ENCODE data around the gene IQCE.

The IQCE gene

GRCh38 chr7:2576742-2577491 is 18.1 kb downstream of the IQCE start:
- Histone ChIP-seq H3K27me3 (replicated peaks; ENCODE audit: control insufficient read depth, insufficient read depth, low read length) (no peaks in the 10 kb centered on the region), H3K36me3 (ENCODE audit: control insufficient read depth, insufficient read depth, low read length) (peaks cover 2% of the 10 kb centered on the region), H3K4me3 (replicated peaks; ENCODE audit: low read depth, low read length) (no peak overlapping the region)
- no peak for TF ChIP-seq CTCF (IDR thresholded peaks at IDR 0.05; ENCODE audit: insufficient read depth, low read length, poor library complexity, severe bottlenecking)
- DNase-seq (ENCODE audit: extremely low read depth, insufficient read length), result no peak

- peaks cover 2% of the 10 kb centered on the region for H3K36me3 ChIP-seq (ENCODE audit: control insufficient read depth, insufficient read depth, low read length)
- TF ChIP-seq CTCF (IDR thresholded peaks at IDR 0.05; ENCODE audit: insufficient read depth, low read length, poor library complexity, severe bottlenecking), result no peak
Measured at GRCh38 chr7:2577914-2578680, 19.3 kb downstream of the IQCE start.

GRCh38 chr7:2580636-2581035 is 21.9 kb downstream of the IQCE start:
- Histone ChIP-seq H3K36me3 (ENCODE audit: control insufficient read depth, insufficient read depth, low read length) (peaks cover 4% of the 10 kb centered on the region), H3K27me3 (replicated peaks; ENCODE audit: control insufficient read depth, insufficient read depth, low read length) (no peaks in the 10 kb centered on the region), H3K4me3 (replicated peaks; ENCODE audit: low read depth, low read length) (no peak overlapping the region)
- TF ChIP-seq CTCF (IDR thresholded peaks at IDR 0.05; ENCODE audit: insufficient read depth, low read length, poor library complexity, severe bottlenecking), result no peak
- no peak for DNase-seq (ENCODE audit: extremely low read depth, insufficient read length)

More at GRCh38 chr7:2577914-2578680, 19.3 kb downstream of the IQCE start:
- Histone ChIP-seq H3K4me3 (replicated peaks; ENCODE audit: low read depth, low read length) (no peak overlapping the region), H3K27me3 (replicated peaks; ENCODE audit: control insufficient read depth, insufficient read depth, low read length) (no peaks in the 10 kb centered on the region)
- no peak for DNase-seq (ENCODE audit: extremely low read depth, insufficient read length)

- no peak overlapping the region for H3K4me3 ChIP-seq (replicated peaks; ENCODE audit: low read depth, low read length)
- peaks cover 1% of the 10 kb centered on the region for H3K36me3 ChIP-seq (ENCODE audit: control insufficient read depth, insufficient read depth, low read length)
- no peaks in the 10 kb centered on the region for H3K27me3 ChIP-seq (replicated peaks; ENCODE audit: control insufficient read depth, insufficient read depth, low read length)
- TF ChIP-seq CTCF (IDR thresholded peaks at IDR 0.05; ENCODE audit: insufficient read depth, low read length, poor library complexity, severe bottlenecking), result no peak
- DNase-seq (ENCODE audit: extremely low read depth, insufficient read length), result no peak
Measured at GRCh38 chr7:2582006-2582735, 23.4 kb downstream of the IQCE start.

- no peak for DNase-seq (ENCODE audit: extremely low read depth, insufficient read length)
- peaks cover 1% of the 10 kb centered on the region for H3K36me3 ChIP-seq (ENCODE audit: control insufficient read depth, insufficient read depth, low read length)
Measured at GRCh38 chr7:2583798-2584580, 25.2 kb downstream of the IQCE start.

More at GRCh38 chr7:2583798-2584580, 25.2 kb downstream of the IQCE start:
- Histone ChIP-seq H3K4me3 (replicated peaks; ENCODE audit: low read depth, low read length) (no peak overlapping the region), H3K27me3 (replicated peaks; ENCODE audit: control insufficient read depth, insufficient read depth, low read length) (no peaks in the 10 kb centered on the region)
- no peak for TF ChIP-seq CTCF (IDR thresholded peaks at IDR 0.05; ENCODE audit: insufficient read depth, low read length, poor library complexity, severe bottlenecking)

All from GM06990 (cell line).